Thyroid gland (tissue), 4 donors: ENCODE measurements around the gene LCE1A.

Source experiments
- CTCF ChIP-seq, 6 experiments: fragments of 200-600 bp in 3 of 6; fragments of 450-650 bp in 3 of 6; sonication (generic) in 3 of 6; IDR thresholded peaks; one replicate each; pipeline ENCODE4 v1.5.1; 2016 to 2019; ENCODE audit warnings: antibody characterized with exemption in 6 of 6, mild to moderate bottlenecking in 2 of 6, inconsistent platforms in 1 of 6, moderate library complexity in 1 of 6
- POLR2A ChIP-seq, 2 donors: fragments of 450-650 bp; IDR thresholded peaks; one replicate each; pipeline ENCODE4 v1.6.1; 2017; ENCODE audit warnings: antibody characterized with exemption in 2 of 2, mild to moderate bottlenecking in 2 of 2, moderate library complexity in 1 of 2

GRCh38 chr1:152823294-152823693, 4.0 kb upstream of the LCE1A start:
- TF ChIP-seq POLR2A (IDR thresholded peaks at IDR 0.05) (no peak), CTCF (IDR thresholded peaks at IDR 0.05) (no peak)
